Measurements from ENCODE around the gene POU6F2.

POU6F2 gene

DNA sequence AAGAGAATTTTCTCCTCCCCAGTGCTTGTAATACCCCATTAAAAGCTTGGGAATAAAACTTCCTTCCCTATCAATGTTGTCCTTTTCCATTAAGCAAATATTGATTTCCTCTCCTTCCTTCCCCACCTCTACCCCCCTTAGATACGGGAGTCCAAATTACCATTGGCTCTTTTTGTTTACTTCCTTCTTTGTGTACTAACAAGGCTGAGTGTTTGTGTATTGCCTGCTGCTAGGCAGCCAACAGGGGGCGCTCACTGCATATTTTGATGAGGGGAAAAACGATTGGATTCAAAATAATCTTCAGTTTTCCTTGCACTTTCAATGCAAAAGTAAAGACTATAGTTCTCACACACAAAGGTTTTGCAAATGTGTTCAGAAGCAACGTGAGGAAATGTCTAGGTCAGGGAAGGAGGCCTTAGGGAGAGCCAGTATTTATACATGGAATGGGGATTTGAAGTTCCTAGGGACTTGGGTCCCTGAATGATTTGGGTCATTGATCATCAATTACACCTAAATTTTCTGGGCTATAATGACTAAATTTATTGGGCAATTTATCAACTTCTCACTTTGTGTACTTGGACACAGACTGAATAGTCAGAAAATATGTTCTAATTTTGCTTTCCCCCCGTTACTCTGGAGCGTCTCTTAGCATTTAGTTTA lies 45.1 kb upstream of the POU6F2 start:
- Histone ChIP-seq H3K9me3 (ENCODE audit: control insufficient read depth, insufficient read depth, low read length) (no peaks in the 10 kb centered on the region), H4K20me1 (ENCODE audit: control insufficient read depth, insufficient read depth, low read depth, low read length) (no peaks in the 10 kb centered on the region), H3K27ac (ENCODE audit: low read depth, low read length) (no peak overlapping the region), H3K36me3 (ENCODE audit: control insufficient read depth, low read length) (no peaks in the 10 kb centered on the region), H3K27me3 (ENCODE audit: control insufficient read depth, low read length) (peaks cover 4% of the 10 kb centered on the region; the same call in 1 of the 2 replicates), H3K9me2 (replicated peaks; ENCODE audit: control insufficient read depth, low read length) (no peaks in the 10 kb centered on the region), H3K4me3 (ENCODE audit: low read length) (no peak overlapping the region), H3K79me2 (ENCODE audit: control insufficient read depth, low read length) (no peaks in the 10 kb centered on the region), H3F3A (ENCODE audit: control insufficient read depth, insufficient read depth) (no peaks in the 10 kb centered on the region), H3K4me2 (ENCODE audit: low read length) (no peak overlapping the region), H3K4me1 (ENCODE audit: control insufficient read depth, low read length) (no peaks in the 10 kb centered on the region)
- TF ChIP-seq, protein P1, sequence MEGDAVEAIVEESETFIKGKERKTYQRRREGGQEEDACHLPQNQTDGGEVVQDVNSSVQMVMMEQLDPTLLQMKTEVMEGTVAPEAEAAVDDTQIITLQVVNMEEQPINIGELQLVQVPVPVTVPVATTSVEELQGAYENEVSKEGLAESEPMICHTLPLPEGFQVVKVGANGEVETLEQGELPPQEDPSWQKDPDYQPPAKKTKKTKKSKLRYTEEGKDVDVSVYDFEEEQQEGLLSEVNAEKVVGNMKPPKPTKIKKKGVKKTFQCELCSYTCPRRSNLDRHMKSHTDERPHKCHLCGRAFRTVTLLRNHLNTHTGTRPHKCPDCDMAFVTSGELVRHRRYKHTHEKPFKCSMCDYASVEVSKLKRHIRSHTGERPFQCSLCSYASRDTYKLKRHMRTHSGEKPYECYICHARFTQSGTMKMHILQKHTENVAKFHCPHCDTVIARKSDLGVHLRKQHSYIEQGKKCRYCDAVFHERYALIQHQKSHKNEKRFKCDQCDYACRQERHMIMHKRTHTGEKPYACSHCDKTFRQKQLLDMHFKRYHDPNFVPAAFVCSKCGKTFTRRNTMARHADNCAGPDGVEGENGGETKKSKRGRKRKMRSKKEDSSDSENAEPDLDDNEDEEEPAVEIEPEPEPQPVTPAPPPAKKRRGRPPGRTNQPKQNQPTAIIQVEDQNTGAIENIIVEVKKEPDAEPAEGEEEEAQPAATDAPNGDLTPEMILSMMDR (IDR thresholded peaks at IDR 0.05; ENCODE audit: low read depth, low read length, poor library complexity, severe bottlenecking), result peak; percentile 100
- TF ChIP-seq EZH2phosphoT487 (IDR thresholded peaks at IDR 0.05; ENCODE audit: borderline replicate concordance, low read length), result no peak

DNA sequence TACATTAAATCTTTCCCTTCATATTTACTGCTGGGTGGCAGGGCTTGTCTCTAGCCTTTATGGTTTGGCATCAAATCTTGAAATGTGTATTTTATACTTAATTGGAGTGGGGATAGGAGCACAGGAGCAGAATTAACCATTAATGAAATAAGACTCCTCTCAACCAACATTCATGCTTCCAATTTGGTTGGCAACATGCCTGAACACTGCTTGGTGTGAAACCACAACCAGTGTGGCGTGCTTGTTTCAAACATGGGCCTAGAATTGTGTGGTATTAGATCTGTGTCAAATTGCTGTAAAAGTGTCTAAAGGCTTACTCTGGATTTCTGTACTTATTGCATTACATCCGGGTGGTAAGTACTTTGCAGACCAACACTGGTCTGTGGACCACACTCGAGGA lies 43.7 kb upstream of the POU6F2 start:
- no peaks in the 10 kb centered on the region for H3K79me2 ChIP-seq (ENCODE audit: control insufficient read depth, low read length)
- no peak for TF ChIP-seq EZH2phosphoT487 (IDR thresholded peaks at IDR 0.05; ENCODE audit: borderline replicate concordance, low read length)
- TF ChIP-seq, protein P1 (IDR thresholded peaks at IDR 0.05; ENCODE audit: low read depth, low read length, poor library complexity, severe bottlenecking), result no peak
- no peak overlapping the region for H3K4me2 ChIP-seq (ENCODE audit: low read length)

DNA sequence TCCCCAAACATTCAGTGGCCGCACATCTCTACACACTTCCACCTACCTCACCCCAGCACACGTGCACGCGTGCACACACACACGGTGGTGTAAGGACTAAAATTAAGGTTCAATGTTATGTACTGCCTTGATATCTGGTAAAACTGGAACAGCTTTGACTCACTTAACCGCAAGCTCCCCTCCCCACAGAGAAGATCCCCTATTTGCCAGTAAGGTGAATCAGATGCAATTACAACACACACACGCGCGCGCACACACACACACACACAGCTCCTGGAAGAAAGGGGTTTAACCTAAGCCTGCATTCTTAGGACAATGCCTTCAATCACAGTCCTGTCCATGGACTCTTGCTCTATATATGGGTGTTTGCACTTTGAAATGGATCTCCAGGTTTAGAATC lies 43.2 kb upstream of the POU6F2 start:
- no peak overlapping the region for H3K27ac ChIP-seq (ENCODE audit: low read depth, low read length)
- H3K9me3 ChIP-seq (ENCODE audit: control insufficient read depth, insufficient read depth, low read length), result no peaks in the 10 kb centered on the region
- H3K36me3 ChIP-seq (ENCODE audit: control insufficient read depth, low read length), result no peaks in the 10 kb centered on the region
- H3K4me2 ChIP-seq (ENCODE audit: low read length), result no peak overlapping the region
- peaks cover 22% of the 10 kb centered on the region for H3K27me3 ChIP-seq (ENCODE audit: control insufficient read depth, low read length)
- no peak overlapping the region for H3K4me3 ChIP-seq (ENCODE audit: low read length)
- no peaks in the 10 kb centered on the region for H3K4me1 ChIP-seq (ENCODE audit: control insufficient read depth, low read length)
- TF ChIP-seq, protein P1 (IDR thresholded peaks at IDR 0.05; ENCODE audit: low read depth, low read length, poor library complexity, severe bottlenecking), result no peak
- TF ChIP-seq EZH2phosphoT487 (IDR thresholded peaks at IDR 0.05; ENCODE audit: borderline replicate concordance, low read length), result no peak
- no peaks in the 10 kb centered on the region for H4K20me1 ChIP-seq (ENCODE audit: control insufficient read depth, insufficient read depth, low read depth, low read length)
- H3F3A ChIP-seq (ENCODE audit: control insufficient read depth, insufficient read depth), result no peaks in the 10 kb centered on the region
- no peaks in the 10 kb centered on the region for H3K79me2 ChIP-seq (ENCODE audit: control insufficient read depth, low read length)
- no peaks in the 10 kb centered on the region for H3K9me2 ChIP-seq (replicated peaks; ENCODE audit: control insufficient read depth, low read length)

More for the DNA sequence above, 43.7 kb upstream of the POU6F2 start:
- no peaks in the 10 kb centered on the region for H3K36me3 ChIP-seq (ENCODE audit: control insufficient read depth, low read length)
- no peak overlapping the region for H3K4me3 ChIP-seq (ENCODE audit: low read length)
- no peaks in the 10 kb centered on the region for H3K9me2 ChIP-seq (replicated peaks; ENCODE audit: control insufficient read depth, low read length)
- H3F3A ChIP-seq (ENCODE audit: control insufficient read depth, insufficient read depth), result no peaks in the 10 kb centered on the region
- no peaks in the 10 kb centered on the region for H3K9me3 ChIP-seq (ENCODE audit: control insufficient read depth, insufficient read depth, low read length)
- H4K20me1 ChIP-seq (ENCODE audit: control insufficient read depth, insufficient read depth, low read depth, low read length), result no peaks in the 10 kb centered on the region
- no peaks in the 10 kb centered on the region for H3K4me1 ChIP-seq (ENCODE audit: control insufficient read depth, low read length)
- H3K27me3 ChIP-seq (ENCODE audit: control insufficient read depth, low read length), result peaks cover 17% of the 10 kb centered on the region; the same call in 1 of the 2 replicates
- no peak overlapping the region for H3K27ac ChIP-seq (ENCODE audit: low read depth, low read length)

All from DOHH2 (cell line).